Fibroblast of pulmonary artery (primary cell): ENCODE measurements around the gene SLC35A2.

Experiments used
- DNase-seq: peaks from one replicate; pipeline ENCODE4 v3.0.0-alpha.2; 2010; ENCODE audit warnings: low read depth
- H3K4me3 ChIP-seq: replicated peaks from 2 replicates; pipeline ENCODE4 v1.5.1; 2011; ENCODE audit warnings: low read depth, mild to moderate bottlenecking, control low read depth, low read length, moderate library complexity
- CTCF ChIP-seq: IDR thresholded peaks from 2 replicates; pipeline ENCODE4 v1.5.1; 2011; ENCODE audit warnings: mild to moderate bottlenecking, control low read depth, low read length, inconsistent platforms; ENCODE audit errors: missing control alignments

Gene SLC35A2

GRCh38 chrX:48908600-48908999 is 2.8 kb downstream of the SLC35A2 start:
- no peak overlapping the region for H3K4me3 ChIP-seq
- no peak for DNase-seq
- no peak for TF ChIP-seq CTCF

- no peak for DNase-seq
- H3K4me3 ChIP-seq, result no peak overlapping the region
- TF ChIP-seq CTCF, result no peak
Observed at GRCh38 chrX:48905090-48905790, 6.2 kb downstream of the SLC35A2 start.

GRCh38 chrX:48904626-48905025 is 6.8 kb downstream of the SLC35A2 start:
- TF ChIP-seq CTCF, result no peak

GRCh38 chrX:48904180-48904579 is 7.3 kb downstream of the SLC35A2 start:
- no peak for TF ChIP-seq CTCF
- no peak for DNase-seq
- no peak overlapping the region for H3K4me3 ChIP-seq

More at GRCh38 chrX:48904626-48905025, 6.8 kb downstream of the SLC35A2 start:
- no peak overlapping the region for H3K4me3 ChIP-seq
- DNase-seq, result no peak

GRCh38 chrX:48903290-48903689 is 8.2 kb downstream of the SLC35A2 start:
- TF ChIP-seq CTCF, result no peak
- no peak overlapping the region for H3K4me3 ChIP-seq
- no peak for DNase-seq

- no peak for TF ChIP-seq CTCF
- no peak overlapping the region for H3K4me3 ChIP-seq
- DNase-seq, result no peak
Observed at GRCh38 chrX:48902776-48903175, 8.7 kb downstream of the SLC35A2 start.

GRCh38 chrX:48902135-48902534 is 9.3 kb downstream of the SLC35A2 start:
- no peak for TF ChIP-seq CTCF
- no peak overlapping the region for H3K4me3 ChIP-seq
- DNase-seq, result no peak
